Activated CD8-positive, alpha-beta memory T cell treated with anti-CD3 and anti-CD28 coated beads for 24 hours (primary cell): ENCODE measurements around the gene FAM98C.
A peak's percentile ranks its signal among the peaks of the same experiment; 100 is the strongest.
"Not testable (repeated sequence)": the region's sequence is repeated elsewhere in the genome, so short reads cannot be mapped to it uniquely, and the experiment has no call there.

ENCODE experiments used
- DNase-seq: peaks from one replicate; pipeline ENCODE4 v3.0.0-alpha.2; 2020

The FAM98C gene

DNA sequence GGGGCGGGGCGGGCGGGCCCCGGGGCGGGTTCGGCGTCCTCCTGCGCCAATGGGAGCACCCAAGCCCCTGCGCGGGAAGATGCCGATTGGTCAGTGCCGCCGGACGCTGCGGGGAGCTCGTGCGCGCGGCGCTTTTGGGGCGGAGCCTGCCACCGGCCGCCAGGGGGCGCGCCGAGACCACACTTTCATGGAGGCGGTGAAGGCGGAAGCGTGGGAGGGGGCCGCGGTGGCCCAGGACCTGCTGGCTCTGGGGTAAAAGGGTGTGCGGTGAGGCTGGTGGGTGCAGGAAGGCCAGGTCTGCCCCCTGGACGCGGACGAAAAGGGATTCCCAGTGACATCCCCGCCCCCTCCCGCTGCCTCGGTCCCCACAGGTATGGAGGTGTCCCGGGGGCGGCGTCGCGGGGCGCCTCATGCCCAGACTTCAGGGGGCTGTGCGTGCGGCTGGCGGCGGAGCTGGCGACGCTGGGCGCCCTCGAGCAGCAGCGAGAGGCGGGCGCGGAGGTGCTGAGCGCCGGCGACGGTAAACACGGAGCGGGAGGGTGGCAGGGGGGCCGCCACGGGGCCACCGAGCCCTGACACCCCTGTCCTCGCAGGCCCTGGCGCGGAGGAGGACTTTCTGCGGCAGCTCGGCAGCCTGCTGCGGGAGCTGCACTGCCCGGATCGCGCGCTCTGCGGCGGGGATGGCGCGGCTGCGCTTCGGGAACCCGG lies at the start of gene FAM98C:
Gene FAM98C, plus strand, starts transcription at position 127 of the 708 bp plus-strand sequence. Its CDS starts 61 bp downstream, at position 188.
- DNase-seq: peak; percentile 98

DNA sequence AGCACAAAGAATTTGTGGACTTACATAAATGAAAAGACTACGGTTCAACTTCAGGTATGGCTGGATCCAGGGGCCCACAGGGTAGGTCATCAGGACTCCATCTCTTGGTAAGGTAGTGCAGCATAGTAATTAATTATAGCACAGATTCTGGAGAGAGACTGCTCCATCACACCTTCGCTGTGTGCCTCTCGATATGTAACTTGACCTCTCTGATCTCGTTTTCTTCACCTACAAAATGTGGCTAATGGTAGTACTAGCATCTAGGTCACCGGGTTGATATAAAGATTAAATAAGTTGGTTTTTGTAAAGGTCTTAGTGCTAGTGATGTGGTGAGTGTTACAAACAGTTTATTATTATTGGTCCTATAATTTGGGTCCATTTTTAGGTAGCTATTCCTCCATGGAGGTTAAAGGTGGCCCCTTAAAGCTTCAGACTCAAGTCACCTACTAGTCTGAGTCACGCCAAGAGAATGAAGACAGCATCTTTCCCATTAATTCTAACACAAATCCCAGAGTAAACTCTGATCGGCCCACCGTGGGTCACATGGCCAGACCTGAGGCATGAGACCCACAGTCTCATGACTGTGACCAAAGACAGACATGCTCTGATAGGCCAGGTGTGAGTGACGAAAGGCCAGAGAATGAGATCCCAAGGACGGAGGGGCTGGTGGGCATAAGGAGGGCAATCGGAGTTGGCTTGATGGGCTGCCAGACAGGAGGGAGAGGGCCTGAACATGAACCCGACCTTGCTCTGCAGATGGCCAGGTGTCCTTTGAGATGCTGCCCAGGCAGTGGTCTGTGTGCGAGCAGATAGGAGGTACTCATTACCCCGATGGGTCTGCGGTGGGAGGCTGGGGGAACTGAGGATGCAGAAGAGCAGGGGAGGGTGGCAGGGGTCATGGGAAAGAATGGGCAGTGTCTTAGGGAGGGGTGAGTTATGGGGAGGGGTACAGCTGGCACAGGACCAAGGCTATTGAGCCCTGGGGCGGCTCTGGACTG lies 46.9 kb upstream of the FAM98C start:
- DNase-seq: no peak

DNA sequence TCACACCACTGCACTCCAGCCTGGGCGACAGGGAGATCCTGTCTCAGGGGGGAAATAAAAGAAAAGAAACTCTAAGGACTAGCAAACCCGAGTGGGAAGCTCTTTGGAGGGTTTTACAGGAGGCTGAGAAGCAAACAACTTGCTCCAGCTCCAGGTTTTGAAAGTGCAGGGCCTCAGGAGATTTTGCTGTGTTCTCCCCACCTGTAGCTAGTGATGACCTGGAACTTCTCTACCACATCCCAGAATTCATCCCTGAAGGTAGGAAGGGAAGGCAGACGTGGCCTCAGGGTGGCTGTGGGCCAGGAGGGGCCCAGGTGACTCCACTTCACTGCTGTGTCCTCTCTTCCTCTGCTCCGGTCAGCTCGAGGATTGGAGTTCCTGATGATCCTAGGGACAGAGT lies 44.8 kb upstream of the FAM98C start:
- DNase-seq: no peak

DNA sequence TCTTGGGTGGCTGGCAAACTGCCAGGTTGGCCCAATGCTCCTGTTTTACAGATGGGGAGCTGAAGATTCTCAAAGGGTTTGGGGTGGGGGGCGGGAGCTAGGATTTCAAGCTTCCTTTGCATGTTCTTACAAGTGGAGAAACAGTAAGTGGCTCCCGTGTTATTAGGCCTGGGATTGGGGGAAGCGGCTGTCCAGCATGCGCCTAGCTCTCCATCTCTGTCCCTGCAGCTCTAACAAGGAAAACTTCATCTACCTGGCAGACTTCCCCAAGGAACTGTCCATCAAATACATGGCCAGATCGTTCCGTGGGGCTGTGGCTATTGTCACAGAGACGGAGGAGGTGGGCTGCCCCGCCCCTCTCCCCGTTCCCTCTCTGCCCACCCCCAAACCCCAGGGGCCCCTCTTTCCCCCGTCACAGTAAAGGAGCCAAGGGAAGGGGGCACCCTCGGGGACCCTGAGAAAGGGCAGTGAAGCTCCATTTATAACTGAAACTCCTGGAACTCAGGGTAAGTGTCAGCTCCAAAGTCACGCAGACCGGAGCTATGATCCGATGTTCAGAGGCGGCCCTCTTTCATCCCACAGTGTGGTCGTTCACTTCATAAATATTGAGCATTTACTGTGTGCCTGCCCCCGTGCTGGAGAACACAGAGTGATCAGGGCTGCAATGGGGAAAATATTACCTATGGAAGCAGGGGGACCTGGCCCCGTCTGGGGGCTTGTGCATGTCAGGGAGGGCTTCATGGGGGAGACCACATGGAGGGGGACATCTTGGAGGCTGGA lies 43.5 kb upstream of the FAM98C start:
- DNase-seq: no peak

DNA sequence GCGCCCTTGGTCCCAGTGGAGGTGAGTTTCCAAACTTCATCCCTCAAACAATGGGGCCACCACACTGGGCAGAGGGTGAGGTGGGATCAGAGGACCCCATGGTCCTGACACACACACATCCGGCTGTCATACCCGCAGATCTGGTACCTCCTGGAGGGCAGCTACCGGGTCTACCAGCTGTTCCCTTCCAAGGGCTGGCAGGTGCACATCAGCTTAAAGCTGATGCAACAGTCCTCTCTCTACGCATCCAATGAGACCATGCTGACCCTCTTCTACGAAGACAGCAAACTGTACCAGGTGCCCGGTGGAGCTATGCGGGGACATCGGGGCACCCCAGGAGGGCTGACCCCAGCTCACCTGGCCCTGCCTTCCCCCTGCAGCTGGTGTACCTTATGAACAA lies 42.5 kb upstream of the FAM98C start:
- DNase-seq: no peak

DNA sequence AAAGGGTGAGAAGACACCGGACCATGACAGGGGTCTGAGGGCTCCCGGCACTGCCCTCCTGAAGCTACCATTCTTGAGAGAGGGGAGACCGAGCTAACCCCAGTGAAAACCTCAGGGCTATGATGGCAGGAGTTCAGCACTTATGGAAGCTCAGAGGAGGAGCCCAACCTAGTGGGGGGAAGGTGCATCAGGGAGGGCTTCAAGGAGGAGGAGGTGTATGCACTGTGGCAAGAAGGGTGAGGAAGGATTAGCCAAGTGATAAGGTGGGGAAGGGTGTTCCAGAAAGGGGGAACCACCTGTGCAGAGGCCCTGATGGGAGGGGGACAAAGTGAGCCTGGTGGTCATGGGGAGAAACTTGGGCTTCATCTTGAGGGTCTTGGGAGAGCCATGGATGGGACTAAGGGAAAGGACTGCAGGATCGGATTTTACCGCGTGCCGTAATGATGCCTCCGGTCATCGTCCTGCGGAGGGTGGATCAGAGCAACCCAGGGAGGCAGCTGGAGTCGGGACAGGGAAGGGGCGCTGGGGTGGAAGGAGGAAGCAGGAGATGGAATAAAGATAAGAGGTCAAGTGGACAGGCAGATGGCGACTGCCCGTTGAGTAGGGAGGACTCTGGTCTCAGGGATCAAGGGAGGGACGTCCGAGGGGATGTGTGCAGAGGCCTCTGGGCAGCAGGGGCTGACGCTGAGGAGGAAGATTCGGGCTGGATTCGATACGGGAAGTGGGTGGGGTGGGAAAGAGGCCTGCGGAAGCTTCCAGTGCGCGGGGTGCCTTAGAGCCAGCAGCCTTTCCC lies 41.9 kb upstream of the FAM98C start:
- DNase-seq: no peak

DNA sequence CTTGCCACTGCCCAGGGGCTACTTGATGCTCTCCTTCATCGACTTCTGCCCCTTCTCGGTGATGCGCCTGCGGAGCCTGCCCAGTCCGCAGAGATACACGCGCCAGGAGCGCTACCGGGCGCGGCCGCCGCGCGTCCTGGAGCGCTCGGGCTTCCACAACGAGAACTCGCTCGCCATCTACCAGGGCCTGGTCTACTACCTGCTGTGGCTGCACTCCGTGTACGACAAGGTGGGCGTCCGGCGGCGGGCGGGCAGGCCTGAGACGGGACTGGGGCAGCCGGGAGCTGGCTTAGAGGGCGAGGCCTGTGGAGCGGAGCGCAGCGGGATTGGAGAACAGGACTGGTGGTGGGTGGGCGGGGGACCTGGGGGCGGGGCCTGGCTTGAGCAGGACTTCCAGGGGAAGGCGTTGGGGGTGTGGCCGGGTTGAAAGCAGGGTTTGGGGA lies 41.2 kb upstream of the FAM98C start:
- peak; percentile 86 for DNase-seq

DNA sequence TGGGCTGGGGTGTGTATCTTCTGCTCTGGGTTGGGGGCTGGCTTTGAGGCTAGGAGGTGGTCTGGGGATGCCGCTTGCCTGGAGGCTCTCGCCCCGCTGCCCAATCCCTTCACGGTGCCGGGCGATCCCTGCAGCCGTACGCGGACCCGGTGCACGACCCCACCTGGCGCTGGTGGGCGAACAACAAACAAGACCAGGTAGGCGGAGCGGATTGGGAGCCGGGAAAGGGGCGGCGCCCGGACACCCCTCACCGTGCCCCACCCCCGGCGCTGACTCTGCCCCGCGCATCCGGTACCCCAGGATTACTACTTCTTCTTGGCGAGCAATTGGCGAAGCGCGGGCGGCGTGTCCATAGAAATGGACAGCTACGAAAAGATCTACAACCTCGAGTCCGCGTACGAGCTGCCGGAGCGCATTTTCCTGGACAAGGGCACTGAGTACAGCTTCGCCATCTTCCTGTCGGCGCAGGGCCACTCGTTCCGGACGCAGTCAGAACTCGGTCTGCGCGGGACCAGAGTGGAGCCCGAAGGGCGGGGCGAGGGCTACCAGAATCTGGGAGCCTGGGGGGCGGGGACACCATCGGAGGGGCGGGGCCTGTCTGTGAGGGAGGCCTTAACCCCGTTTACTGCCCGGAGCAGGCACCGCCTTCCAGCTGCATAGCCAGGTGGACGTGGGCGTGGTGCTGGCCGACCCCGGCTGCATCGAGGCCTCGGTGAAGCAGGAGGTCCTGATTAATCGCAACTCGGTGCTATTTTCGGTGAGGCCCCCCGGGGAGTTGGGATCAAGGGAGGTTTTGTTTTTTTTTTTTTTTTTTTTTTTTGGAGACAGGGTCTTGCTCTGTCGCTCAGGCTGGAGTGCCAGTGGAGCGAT lies 40.6 kb upstream of the FAM98C start:
- DNase-seq: peak; percentile 87

DNA sequence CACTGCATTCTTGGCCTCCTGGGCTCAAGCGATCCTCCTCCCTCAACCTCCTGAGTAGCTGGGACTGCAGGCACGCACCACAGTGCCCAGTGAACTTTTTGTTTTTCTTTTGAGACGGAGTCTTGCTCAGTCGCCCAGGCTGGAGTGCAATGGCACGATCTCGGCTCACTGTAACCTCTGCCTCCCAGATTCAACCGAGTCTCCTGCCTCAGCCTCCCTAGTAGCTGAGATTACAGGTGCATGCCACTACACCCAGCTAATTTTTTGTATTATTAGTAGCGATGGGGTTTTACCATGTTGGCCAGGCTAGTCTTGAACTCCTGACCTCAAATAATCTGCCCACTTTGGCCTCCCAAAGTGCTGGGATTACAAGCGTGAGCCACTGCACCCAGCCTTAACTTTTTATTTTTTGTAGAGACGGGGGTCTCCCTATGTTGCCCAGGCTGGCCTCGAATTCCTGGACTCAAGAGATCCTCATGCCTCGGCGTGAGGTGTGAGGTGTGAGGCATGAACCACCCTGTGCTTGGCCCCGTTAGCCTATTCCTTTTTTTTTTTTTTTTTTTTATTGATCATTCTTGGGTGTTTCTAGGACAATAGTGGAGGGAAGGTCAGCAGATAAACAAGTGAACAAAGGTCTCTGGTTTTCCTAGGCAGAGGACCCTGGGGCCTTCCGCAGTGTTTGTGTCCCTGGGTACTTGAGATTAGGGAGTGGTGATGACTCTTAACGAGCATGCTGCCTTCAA lies 39.8 kb upstream of the FAM98C start:
- not testable (repeated sequence) for DNase-seq

DNA sequence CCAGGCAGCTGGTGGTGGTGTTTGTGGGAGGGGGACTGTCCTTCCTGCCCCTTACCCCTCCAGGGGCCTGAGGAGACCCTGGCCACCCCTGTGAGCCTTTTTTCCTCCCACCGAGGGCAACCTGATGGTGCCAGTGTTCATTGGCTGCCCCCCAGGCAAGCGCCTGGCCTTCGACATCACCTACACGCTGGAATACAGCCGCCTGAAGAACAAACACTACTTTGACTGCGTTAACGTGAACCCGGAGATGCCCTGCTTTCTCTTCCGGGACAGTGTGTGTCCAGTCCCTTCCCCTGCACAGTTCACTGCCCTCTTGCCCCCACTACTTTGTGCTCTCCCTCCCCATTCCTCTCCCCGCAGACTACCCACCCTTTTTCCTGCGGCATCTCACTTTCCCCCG lies 35.9 kb upstream of the FAM98C start:
- no peak for DNase-seq

DNA sequence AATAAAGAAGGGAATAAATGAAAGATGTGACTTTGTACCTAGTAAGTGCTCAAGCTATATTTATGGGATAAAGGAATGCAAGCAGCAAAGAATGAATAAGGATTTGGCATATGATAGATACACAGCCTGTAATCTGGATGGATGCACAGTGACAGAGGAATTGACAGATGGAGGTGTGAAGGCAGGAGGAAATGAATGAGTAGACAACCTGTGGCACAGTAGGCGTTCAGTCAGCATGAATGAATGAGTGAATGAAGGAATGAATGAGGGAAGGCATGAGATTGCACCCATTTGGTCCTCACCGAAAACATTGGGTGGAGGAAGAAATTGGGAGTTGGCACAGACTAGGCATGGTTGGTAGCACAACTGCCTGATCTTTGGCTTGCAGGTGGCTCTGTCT lies 33.3 kb upstream of the FAM98C start:
- DNase-seq: no peak

DNA sequence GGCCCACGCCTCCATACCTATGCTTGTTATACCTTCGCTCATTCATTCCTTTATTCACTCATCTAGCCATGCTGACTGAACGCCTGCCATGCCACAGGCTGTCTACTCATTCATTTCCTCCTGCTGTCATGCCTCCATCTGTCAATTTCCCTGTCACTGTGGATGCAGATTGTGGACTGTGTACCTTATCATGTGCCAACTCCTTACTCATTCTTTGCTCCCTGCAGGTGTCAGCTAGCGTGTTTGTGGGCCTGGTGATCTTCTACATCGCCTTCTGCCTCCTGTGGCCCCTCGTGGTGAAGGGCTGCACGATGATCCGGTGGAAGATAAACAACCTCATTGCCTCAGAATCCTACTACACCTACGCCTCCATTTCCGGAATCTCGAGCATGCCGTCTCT lies 32.6 kb upstream of the FAM98C start:
- no peak for DNase-seq

DNA sequence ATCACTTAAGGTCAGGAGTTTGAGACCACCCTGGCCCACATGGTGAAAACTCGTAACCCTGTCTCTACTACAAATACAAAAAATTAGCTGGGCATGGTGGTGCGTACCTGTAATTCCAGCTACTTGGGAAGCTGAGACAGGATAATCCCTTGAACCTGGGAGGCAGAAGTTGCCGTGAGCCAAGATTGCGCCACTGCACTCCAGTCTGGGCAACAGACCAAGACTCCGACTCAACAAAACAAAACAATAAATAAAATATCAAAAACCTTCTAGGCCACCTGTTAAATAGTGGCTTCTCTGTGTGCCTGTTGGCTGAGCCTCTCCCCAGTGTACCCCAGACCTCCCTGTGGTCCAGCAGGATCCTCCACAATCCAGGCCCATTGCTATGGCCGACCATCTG lies 31.8 kb upstream of the FAM98C start:
- DNase-seq: no peak

DNA sequence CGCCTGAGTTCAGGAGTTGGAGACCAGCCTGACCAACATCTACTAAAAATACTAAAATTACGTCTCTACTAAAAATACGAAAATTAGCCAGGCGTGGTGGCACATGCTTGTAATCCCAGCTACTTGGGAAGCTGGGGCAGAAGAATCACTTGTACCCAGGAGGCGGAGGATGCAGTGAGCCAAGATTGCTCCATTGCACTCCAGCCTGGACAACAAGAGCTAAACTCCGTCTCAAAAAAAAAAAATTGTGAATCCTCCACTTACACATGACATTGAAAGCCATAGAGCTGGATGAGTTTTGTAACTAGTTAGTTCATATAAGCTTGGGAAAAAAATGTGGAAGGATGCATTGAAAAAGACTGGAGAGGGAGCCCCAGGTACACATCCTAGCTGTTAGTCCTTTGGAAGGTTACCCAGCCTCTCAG lies 29.0 kb upstream of the FAM98C start:
- DNase-seq: no peak

DNA sequence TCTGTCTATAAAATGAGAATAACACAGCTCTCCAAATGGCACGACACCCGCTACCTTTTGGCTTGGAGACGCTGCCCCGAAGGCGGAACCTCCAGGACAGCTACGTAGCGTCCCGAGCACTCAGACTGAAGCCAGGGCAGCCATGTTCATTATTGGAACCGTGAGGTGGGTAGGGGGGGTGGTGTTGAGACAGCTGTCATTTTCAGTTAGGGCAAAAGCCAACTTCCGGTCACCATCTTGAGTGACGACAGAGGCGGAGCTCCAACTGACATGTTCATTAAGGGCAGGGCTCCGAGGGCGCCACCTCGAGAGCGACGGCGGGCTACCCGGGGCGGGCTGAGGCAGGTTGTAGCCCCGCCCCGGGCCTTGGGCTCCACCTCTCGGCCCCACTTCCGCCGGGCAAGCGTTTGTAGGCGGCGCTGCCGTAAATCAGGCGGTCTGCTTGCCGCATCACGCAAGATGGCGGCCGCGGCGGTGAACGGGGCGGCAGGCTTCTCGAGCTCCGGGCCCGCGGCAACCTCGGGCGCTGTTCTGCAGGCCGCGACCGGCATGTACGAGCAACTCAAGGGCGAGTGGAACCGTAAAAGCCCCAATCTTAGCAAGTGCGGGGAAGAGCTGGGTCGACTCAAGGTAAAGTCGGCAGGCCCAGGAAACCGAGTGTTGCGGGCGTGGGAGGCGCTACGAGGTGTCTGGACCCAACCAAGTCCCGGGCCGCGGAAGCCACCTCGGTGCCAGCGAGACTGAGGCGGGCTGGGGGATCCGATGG lies 28.4 kb upstream of the FAM98C start, which contains the start of gene PSMD8:
Gene PSMD8, plus strand, starts transcription at position 240 of the 766 bp plus-strand sequence. Its CDS starts 31 bp downstream, at position 271.
- DNase-seq: peak; percentile 98

DNA sequence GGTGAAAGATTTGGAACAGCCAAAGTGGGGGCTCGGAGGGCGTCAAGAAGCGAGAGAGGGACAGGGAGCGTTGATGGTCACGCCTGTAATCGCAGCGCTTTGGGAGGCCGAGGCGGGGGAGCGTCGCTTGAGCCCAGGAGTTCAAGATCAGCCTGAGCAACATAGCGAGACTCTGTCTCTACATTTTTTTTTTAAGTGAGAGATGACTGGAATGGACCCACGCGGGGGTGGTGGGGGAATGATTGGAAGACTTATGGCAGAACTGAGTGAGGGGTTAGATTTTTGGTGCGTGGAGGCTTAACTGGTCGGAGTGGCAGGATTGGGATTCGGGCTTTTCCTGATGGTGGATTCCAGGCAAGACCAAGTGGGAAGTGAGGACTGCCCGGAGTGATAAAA lies 27.8 kb upstream of the FAM98C start:
- DNase-seq: no peak

DNA sequence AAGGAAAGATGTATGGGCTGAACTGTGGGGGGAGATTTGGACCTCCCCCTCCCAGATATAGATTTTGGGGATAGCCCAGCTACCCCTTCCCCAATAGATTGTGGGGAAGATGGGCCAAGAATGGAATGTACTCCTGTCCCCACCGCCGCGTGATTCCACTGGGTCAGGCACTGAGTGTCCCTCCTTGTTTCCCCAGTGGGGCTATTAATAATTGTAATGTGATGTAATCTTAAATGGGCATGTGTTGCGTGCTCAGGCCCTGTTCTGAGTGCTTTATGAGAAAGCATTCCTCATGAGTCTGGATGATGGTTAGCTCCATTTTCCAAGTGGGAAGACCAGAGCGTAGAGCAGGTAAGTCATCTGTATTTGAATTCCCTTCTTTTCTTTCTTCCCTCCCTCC lies 27.1 kb upstream of the FAM98C start:
- no peak for DNase-seq

DNA sequence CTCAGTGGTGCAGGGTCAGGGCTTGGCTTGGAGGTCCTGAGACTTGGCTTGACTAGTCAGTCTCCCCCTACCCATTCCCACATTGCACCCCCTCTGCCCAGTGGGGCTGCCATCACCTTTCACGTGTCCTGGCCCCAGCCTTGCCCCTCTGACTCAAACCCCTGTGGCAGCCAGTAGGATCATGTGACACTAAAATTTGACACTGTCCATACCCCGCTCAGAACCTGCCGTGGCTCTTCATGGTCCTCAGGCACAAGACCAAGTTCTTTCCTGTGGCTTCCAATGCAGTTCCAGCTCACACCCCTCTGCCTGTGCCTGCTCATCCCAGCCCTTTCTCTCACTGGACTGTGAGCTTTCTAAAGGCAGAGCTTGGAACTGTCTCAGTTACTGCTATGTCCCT lies 26.3 kb upstream of the FAM98C start:
- no peak for DNase-seq

DNA sequence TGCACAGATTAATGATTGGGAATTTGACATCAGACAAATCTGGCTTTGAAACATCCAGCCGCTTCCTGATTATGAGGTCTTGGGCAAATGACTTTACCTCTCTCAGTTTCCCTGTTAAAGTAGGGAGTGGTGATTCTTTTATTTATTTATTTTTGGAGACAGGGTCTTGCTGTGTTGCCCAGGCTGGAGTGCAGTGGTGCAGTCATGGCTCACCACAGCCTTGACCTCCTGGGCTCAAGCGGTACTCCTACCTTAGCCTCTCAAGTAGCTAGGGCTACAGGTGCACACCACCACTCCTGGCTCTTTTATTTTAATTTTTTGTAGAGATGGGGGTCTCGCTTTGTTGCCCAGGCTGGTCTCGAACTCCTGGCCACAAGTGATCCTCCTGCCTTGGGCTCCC lies 25.8 kb upstream of the FAM98C start:
- DNase-seq: no peak

DNA sequence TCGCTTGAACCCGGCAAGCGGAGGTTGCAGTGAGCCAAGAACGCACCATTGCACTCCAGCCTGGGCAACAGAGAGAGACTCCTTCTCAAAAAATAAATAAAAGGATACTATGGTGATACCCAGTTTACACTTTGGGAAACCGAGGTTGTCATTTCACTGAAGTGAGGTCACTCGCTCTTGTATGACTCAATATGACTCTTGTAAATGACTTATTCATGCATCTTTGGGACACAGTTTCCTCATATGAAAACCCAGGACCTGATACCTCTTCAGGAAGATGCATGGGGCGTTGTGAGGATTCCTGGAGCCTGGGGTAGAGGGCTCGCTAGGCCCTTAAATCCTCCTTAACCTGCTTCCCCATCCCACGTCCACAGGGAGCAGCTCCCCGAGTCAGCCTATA lies 24.0 kb upstream of the FAM98C start:
- DNase-seq: no peak
